ENCODE measurements around the gene PTMS. TPM values are rescaled to one million over a fixed set of nuclear protein-coding genes. Genes with fewer than 3 reads are reported as not detected.

The PTMS gene
- total and polyA plus RNA-seq, 9 of the 15 experiments (the other 6 are each of a cell fraction or from before 2014, with no cell fraction given): 5.1 to 287 (median 78.5) TPM

DNA sequence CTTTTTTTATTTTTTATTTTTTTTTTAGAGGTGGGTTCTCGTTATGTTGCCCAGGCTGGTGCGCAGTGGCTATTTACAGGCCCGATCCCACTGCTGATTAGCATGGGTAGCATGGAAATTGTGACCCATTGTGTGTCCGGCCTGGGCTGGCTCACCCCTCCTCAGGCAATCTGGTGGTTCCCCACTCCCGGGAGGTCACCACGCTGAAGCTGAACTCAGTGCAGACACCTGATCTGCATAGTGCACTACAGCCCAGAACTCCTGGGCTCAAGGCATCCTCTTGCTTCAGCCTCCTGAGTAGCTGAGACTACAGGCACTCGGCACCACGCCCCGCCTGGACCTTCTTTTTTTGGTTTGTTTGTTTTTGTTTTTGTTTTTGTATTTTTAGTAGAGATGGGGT is 17.7 kb downstream of the PTMS start:
- DNase-seq (ENCODE audit: extremely low read depth in 1 of 4, low spot score in 3 of 4) (no peak), FAIRE-seq (no peak), ATAC-seq (no peak)
- WGBS (ENCODE audit: insufficient coverage, low coverage, missing lambda C conversion rate): 56% methylated on average over 7 of the region's 9 CpGs
- no peaks in the 10 kb centered on the region for H3K79me2 ChIP-seq (ENCODE audit: control insufficient read depth, insufficient read depth, low read length)
- no peaks in the 10 kb centered on the region for H3K36me3 ChIP-seq (ENCODE audit: control insufficient read depth, insufficient read depth, low read length)
- BruUV-seq (replicated peaks): no TSS peak
- no peak overlapping the region; a peak in 1 of 4 replicates for H3K9ac ChIP-seq (ENCODE audit: insufficient read depth in 1 of 2, low read depth in 2 of 2, low read length in 2 of 2)
- POLR2A ChIA-PET: interaction anchor here (0.6 to 1.7 kb wide), 2 partner anchors 20 to 189 kb away, joined by 3 to 4 read pairs; no protein-coding TSS in a partner anchor
- intact Hi-C loops (cut with micrococcal nuclease) (no loop called here), in situ Hi-C loops (cut with MboI) (no loop called here)
- peaks cover 4 to 5% of the 10 kb centered on the region in 2 experiments; a peak in 4 of 5 replicates for H3K4me1 ChIP-seq (replicated peaks in 1 of 2; ENCODE audit: control insufficient read depth in 2 of 2, insufficient read depth in 2 of 2, low read length in 2 of 2)
- no peaks in the 10 kb centered on the region for H3K27me3 ChIP-seq (ENCODE audit: control insufficient read depth in 2 of 2, insufficient read depth in 2 of 2, low read length in 2 of 2)
- TF ChIP-seq, protein P1, sequence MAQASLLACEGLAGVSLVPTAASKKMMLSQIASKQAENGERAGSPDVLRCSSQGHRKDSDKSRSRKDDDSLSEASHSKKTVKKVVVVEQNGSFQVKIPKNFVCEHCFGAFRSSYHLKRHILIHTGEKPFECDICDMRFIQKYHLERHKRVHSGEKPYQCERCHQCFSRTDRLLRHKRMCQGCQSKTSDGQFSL (CRISPR knock-in tag; IDR thresholded peaks at IDR 0.05): no peak
- TF ChIP-seq, protein P1 (tag; IDR thresholded peaks at IDR 0.05): no peak
- TF ChIP-seq, protein P2, sequence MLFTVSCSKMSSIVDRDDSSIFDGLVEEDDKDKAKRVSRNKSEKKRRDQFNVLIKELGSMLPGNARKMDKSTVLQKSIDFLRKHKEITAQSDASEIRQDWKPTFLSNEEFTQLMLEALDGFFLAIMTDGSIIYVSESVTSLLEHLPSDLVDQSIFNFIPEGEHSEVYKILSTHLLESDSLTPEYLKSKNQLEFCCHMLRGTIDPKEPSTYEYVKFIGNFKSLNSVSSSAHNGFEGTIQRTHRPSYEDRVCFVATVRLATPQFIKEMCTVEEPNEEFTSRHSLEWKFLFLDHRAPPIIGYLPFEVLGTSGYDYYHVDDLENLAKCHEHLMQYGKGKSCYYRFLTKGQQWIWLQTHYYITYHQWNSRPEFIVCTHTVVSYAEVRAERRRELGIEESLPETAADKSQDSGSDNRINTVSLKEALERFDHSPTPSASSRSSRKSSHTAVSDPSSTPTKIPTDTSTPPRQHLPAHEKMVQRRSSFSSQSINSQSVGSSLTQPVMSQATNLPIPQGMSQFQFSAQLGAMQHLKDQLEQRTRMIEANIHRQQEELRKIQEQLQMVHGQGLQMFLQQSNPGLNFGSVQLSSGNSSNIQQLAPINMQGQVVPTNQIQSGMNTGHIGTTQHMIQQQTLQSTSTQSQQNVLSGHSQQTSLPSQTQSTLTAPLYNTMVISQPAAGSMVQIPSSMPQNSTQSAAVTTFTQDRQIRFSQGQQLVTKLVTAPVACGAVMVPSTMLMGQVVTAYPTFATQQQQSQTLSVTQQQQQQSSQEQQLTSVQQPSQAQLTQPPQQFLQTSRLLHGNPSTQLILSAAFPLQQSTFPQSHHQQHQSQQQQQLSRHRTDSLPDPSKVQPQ (CRISPR knock-in tag; IDR thresholded peaks at IDR 0.05; ENCODE audit: borderline replicate concordance): no peak
- H3K4me2 ChIP-seq (ENCODE audit: insufficient read depth, low read length): no peak overlapping the region
- no peak overlapping the region for H2AFZ ChIP-seq (ENCODE audit: low read depth, low read length)
- no peaks in the 10 kb centered on the region for H3K9me3 ChIP-seq (replicated peaks; ENCODE audit: control insufficient read depth, insufficient read depth, low read depth, low read length)
- no peaks in the 10 kb centered on the region for H4K20me1 ChIP-seq (replicated peaks; ENCODE audit: control insufficient read depth, insufficient read depth, low read length)
- CTCF ChIA-PET (ENCODE audit: low intra/inter-chr PET ratio): no interaction called here
- no peaks in the 10 kb centered on the region for H3K9me1 ChIP-seq (ENCODE audit: control insufficient read depth, insufficient read depth, low read length)
- H3K4me3 ChIP-seq: no peak overlapping the region
- H3K27ac ChIP-seq (ENCODE audit: extremely low read depth, low read depth, low read length): no peak overlapping the region

Measured in K562 (cell line).